ENCODE data around the gene C4orf54. TPM values are rescaled to one million over a fixed set of nuclear protein-coding genes. Genes with fewer than 3 reads are reported as not detected.

Gene C4orf54
- total RNA-seq, 4 donors from 2014 or later = 30.6 to 68.3 (median 43.6) TPM

- peak overlapping the region; percentile 62 to 75 (median 62) for H3K4me3 ChIP-seq
- no peaks in the 10 kb centered on the region for H3K36me3 ChIP-seq
- H3K27ac ChIP-seq = peak overlapping the region; percentile 94 to 99 (median 98)
- H3K9me3 ChIP-seq = no peaks in the 10 kb centered on the region
- in situ Hi-C loops (cut with MboI; ENCODE audit: low sequenced_read_pairs in 4 of 4) (loop anchor here in 2 of 4 donors (10.0 kb wide), 2 partner anchors 91 to 149 kb away; partner anchors contain the start of gene TRMT10A (in 2 of the 2)), intact Hi-C loops (cut with DNase I; ENCODE audit: low total_unique reads) (loop anchor here (2.0 to 10.0 kb wide), 5 partner anchors 67 to 721 kb away; partner anchors contain the start of gene H2AZ1)
- ATAC-seq (peak; percentile 14 to 50), DNase-seq (peak; percentile 78 to 80)
- peaks cover 47 to 55% of the 10 kb centered on the region in 2 donors for H3K4me1 ChIP-seq
- H3K27me3 ChIP-seq = no peaks in the 10 kb centered on the region
- peak in 1 of 2 donors; percentile 30 for TF ChIP-seq POLR2A (IDR thresholded peaks at IDR 0.05)
- no peak for TF ChIP-seq CTCF (IDR thresholded peaks at IDR 0.05 in 4 of 5, conservative IDR thresholded peaks at IDR 0.05 in 1 of 5)
Observed at GRCh38 chr4:99655308-99656081, 2.1 kb downstream of the C4orf54 start.

- no peaks in the 10 kb centered on the region for H3K36me3 ChIP-seq
- H3K4me3 ChIP-seq = peak overlapping the region; percentile 62 to 75 (median 62)
- DNase-seq = peak in 1 of 2 donors; percentile 55
- peaks cover 51 to 58% of the 10 kb centered on the region in 2 donors for H3K4me1 ChIP-seq
- H3K27me3 ChIP-seq = no peaks in the 10 kb centered on the region
- H3K9me3 ChIP-seq = no peaks in the 10 kb centered on the region
- peak overlapping the region; percentile 94 to 99 (median 98) for H3K27ac ChIP-seq
- in situ Hi-C loops (cut with MboI; ENCODE audit: low sequenced_read_pairs in 4 of 4) = loop anchor here in 2 of 4 donors (10.0 kb wide), 2 partner anchors 90 to 150 kb away; partner anchors contain the start of gene TRMT10A (in 2 of the 2)
- intact Hi-C loops (cut with DNase I; ENCODE audit: low total_unique reads) = loop anchor here (5.0 to 10.0 kb wide), 6 partner anchors 92 to 720 kb away; partner anchors contain the start of genes ADH1B, H2AZ1 and TRMT10A
- ATAC-seq = peak; percentile 3 to 5
- TF ChIP-seq POLR2A (IDR thresholded peaks at IDR 0.05) = peak; percentile 20 to 53
- no peak for TF ChIP-seq CTCF (IDR thresholded peaks at IDR 0.05 in 4 of 5, conservative IDR thresholded peaks at IDR 0.05 in 1 of 5)
Observed at GRCh38 chr4:99654361-99654761, 3.3 kb downstream of the C4orf54 start.

DNA sequence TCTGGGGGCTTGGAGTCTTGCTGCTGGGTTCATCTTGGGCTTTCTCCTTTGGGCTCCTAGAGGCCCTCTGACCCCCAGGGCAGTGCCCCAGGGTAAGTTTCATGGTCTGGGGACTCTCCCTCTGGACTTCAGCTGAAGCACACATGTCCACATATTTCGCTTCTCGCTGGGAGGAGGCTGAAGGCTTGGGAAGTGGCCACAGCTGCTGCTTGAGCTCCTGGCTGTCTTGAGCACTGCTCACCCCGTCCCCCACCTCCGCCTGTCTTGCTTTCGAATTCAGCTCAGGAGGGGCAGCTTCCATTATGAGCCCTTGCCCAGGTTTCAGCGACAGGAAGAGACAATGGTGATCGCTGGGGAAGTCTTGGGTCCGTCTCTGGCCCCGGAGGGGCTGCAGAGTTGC, 3.7 kb downstream of the C4orf54 start:
- Histone ChIP-seq H3K27ac (peak overlapping the region; percentile 94 to 99 (median 98)), H3K4me3 (peak overlapping the region; percentile 62 to 75 (median 62)), H3K36me3 (no peaks in the 10 kb centered on the region), H3K27me3 (no peaks in the 10 kb centered on the region), H3K9me3 (no peaks in the 10 kb centered on the region), H3K4me1 (peaks cover 54 to 59% of the 10 kb centered on the region in 2 donors)
- intact Hi-C loops (cut with DNase I; ENCODE audit: low total_unique reads) = loop anchor here (5.0 to 10.0 kb wide), 6 partner anchors 92 to 719 kb away; partner anchors contain the start of genes ADH1B, H2AZ1 and TRMT10A
- ATAC-seq = peak in 1 of 2 donors; percentile 16
- peak in 1 of 2 donors; percentile 59 for DNase-seq
- TF ChIP-seq POLR2A (IDR thresholded peaks at IDR 0.05) (no peak), CTCF (IDR thresholded peaks at IDR 0.05 in 4 of 5, conservative IDR thresholded peaks at IDR 0.05 in 1 of 5) (no peak)
- in situ Hi-C loops (cut with MboI; ENCODE audit: low sequenced_read_pairs in 4 of 4) = loop anchor here in 2 of 4 donors (10.0 kb wide), 2 partner anchors 89 to 151 kb away; partner anchors contain the start of gene TRMT10A (in 2 of the 2)

DNA sequence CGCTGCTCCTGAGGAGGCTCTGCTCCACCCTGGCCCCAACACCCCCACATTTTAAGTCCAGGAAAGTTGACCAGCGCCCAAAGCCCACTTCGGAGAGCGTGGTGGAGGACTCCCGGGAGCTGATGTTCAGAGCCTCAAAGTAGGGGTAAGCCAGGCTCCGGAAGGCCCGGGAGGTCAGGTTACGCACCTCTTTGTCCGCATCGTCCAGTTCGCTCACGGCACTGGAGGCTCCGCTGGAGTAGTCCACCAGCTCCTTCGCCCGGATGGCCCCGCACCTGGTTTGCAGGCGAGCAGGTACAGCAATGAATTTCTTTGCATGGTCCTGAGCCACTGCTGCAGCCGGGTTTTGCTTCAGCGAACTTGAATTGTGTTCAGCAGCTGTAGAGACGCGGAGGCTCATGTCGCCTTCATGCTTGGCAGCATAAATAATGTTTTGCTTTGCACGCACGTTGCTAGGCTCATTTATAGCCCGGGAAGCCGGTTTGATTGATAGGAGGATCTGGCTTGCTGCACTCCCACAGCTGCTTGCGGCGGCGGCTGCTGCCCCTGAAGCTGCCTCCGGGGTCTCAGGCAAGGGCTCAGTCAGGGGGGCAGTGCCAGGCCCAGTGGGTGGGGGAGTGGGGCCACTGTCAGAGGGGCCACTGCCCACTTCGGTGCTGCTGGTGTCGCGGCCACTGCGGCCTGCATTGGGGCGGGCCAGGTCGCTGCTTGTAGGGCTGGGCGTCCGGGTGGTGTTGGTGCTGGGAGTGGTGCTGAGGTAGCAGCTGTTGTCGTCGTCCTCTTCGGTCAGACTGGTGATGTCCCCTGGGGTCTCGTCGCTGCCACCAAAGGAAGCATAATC, 4.8 kb downstream of the C4orf54 start:
- intact Hi-C loops (cut with DNase I; ENCODE audit: low total_unique reads) (loop anchor here (5.0 to 10.0 kb wide), 6 partner anchors 91 to 718 kb away; partner anchors contain the start of genes ADH1B, H2AZ1 and TRMT10A), in situ Hi-C loops (cut with MboI; ENCODE audit: low sequenced_read_pairs in 4 of 4) (loop anchor here in 2 of 4 donors (10.0 kb wide), 2 partner anchors 88 to 152 kb away; partner anchors contain the start of gene TRMT10A (in 2 of the 2))
- DNase-seq = peak in 1 of 2 donors; percentile 73
- H3K4me3 ChIP-seq = peak overlapping the region; percentile 62 to 75 (median 62)
- ATAC-seq = peak; percentile 12 to 36
- no peaks in the 10 kb centered on the region for H3K36me3 ChIP-seq
- no peak for TF ChIP-seq CTCF (IDR thresholded peaks at IDR 0.05 in 4 of 5, conservative IDR thresholded peaks at IDR 0.05 in 1 of 5)
- peak; percentile 90 to 92 for TF ChIP-seq POLR2A (IDR thresholded peaks at IDR 0.05)
- no peaks in the 10 kb centered on the region for H3K9me3 ChIP-seq
- no peaks in the 10 kb centered on the region for H3K27me3 ChIP-seq
- H3K27ac ChIP-seq = peak overlapping the region; percentile 94 to 99 (median 98)
- peaks cover 50 to 57% of the 10 kb centered on the region in 2 donors for H3K4me1 ChIP-seq
